Breast epithelium (tissue), 3 donors: Measurements from ENCODE around the gene FKBP4.

Experiments
- CTCF ChIP-seq, 3 donors: fragments of 450-650 bp; IDR thresholded peaks; one replicate each; pipeline ENCODE4 v1.5.1; 2016 to 2017; ENCODE audit warnings: antibody characterized with exemption in 3 of 3, mild to moderate bottlenecking in 3 of 3, moderate library complexity in 3 of 3
- POLR2AphosphoS5 ChIP-seq, 3 donors: sonication (generic); formaldehyde crosslinking; IDR thresholded peaks; one replicate each; pipeline ENCODE4 v1.6.1; 2017; ENCODE audit warnings: antibody characterized with exemption in 3 of 3

GRCh38 chr12:2844786-2845185, 50.0 kb downstream of the FKBP4 start:
- TF ChIP-seq POLR2AphosphoS5 (IDR thresholded peaks at IDR 0.05) (no peak), CTCF (IDR thresholded peaks at IDR 0.05) (no peak)
